GM10248 (cell line): ENCODE results near the gene DOLPP1.
A peak's percentile ranks its signal among the peaks of the same experiment; 100 is the strongest.
"Not testable (repeated sequence)": the region's sequence is repeated elsewhere in the genome, so short reads cannot be mapped to it uniquely, and the experiment has no call there.

Source experiments
- CTCF ChIA-PET: fragments of 300-600 bp; sonication (Branson Sonifier 250); formaldehyde crosslinking; extraction: SDS; loops from one replicate; lab custom pipeline; 2021; ENCODE audit warnings: antibody characterized with exemption; lab: Yijun Ruan, JAX
- POLR2A ChIA-PET: fragments of 350-650 bp; sonication (Branson Sonifier 250); formaldehyde crosslinking; extraction: SDS; loops from one replicate; lab custom pipeline; 2020; ENCODE audit warnings: antibody characterized with exemption; lab: Yijun Ruan, JAX
- DNase-seq: peaks from one replicate; pipeline ENCODE4 v3.0.0; 2012; ENCODE audit errors: extremely low spot score
- CTCF ChIP-seq: IDR thresholded peaks from 2 replicates; pipeline ENCODE4 v1.5.1; 2012; ENCODE audit warnings: mild to moderate bottlenecking, low read depth; ENCODE audit errors: extremely low read depth, missing control alignments, control extremely low read depth

DOLPP1 gene

GRCh38 chr9:129128689-129129088 is 47.8 kb downstream of the DOLPP1 start:
- no peak for TF ChIP-seq CTCF
- CTCF ChIA-PET = interaction anchor here (0.6 to 26.3 kb wide), 5 partner anchors 10 to 496 kb away, joined by 3 to 680 read pairs (median 38); partner anchors contain the start of genes C9orf50, IER5L, NTMT1 and PTPA
- POLR2A ChIA-PET = no interaction called here
- DNase-seq = no peak

DNA sequence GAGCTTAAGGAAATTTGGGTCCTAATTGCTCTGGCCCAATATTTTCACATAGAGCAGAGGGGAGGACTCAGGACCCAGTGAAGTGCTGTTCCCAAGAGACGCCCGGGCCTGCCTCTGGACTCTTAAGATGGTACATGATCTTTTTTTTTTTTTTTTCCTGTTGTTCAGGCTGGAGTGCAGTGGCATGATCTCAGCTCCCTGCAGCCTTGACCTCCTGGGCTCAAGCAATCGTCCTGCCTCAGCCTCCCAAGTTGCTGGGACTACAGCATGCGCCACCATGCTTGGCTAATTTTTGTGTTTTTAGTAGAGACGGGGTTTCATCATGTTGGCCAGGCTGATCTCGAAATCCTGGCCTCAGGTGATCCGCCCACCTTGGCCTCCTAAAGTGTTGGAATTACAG is 49.4 kb downstream of the DOLPP1 start:
- POLR2A ChIA-PET, DNase-seq: not testable (repeated sequence)
- CTCF ChIA-PET = interaction anchor here (0.8 to 26.3 kb wide), 16 partner anchors 9 to 653 kb away, joined by 3 to 680 read pairs (median 17); partner anchors contain the start of genes C9orf50, IER5L, NTMT1 and PTPA

- DNase-seq = no peak
- POLR2A ChIA-PET = no interaction called here
- CTCF ChIA-PET = interaction anchor here (0.9 to 26.3 kb wide), 21 partner anchors 9 to 653 kb away, joined by 3 to 680 read pairs (median 10); partner anchors contain the start of genes C9orf50, IER5L, NTMT1 and PTPA
- TF ChIP-seq CTCF = no peak
Measured at GRCh38 chr9:129130791-129131190, 49.9 kb downstream of the DOLPP1 start.

DNA sequence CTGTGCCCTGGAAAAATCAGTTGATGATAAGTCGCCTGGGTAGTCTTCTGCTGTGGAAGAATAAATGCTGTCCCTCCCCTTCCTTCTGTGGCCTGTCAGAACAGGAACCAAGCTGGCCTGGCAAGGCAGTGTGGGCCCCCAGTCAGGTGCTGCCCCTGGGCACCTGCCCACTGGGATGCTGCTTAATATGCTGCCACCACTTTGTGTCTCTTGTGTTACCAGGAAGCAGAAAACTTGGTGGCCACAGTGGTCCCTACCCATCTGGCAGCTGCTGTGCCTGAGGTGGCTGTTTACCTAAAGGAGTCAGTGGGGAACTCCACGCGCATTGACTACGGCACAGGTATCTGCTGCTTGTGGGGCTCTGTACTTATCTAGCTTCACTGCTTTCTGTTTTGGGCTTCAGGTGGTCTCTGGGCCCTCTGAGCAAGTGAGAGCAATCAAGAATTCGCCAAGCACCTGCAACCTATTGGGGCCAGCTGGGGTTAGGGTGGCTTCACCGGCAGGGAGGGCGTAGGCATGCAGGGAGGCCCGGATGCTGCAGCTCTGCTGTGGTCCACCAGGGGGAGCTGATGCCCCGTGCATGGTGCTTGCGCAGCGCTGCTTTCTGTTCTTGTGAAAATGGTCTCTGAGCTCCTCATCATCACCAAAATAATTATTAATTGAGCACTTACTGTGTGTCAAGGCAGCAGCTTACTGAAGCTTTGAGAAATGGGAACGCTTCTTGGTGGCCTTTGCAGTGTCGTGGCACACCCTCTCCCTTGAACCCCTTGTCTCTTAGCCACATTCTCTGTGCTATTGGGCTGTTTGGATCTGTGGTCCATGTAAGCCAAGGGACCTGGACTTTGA is 50.6 kb downstream of the DOLPP1 start:
- CTCF ChIA-PET = interaction anchor here (0.7 to 26.3 kb wide), 42 partner anchors 8 to 678 kb away, joined by 3 to 680 read pairs (median 4); partner anchors contain the start of genes C9orf50, DOLPP1, IER5L and NTMT1
- peak; percentile 87 for TF ChIP-seq CTCF
- DNase-seq = peak; percentile 88
- POLR2A ChIA-PET = interaction anchor here (0.6 to 1.1 kb wide), 2 partner anchors 10 to 15 kb away, joined by 3 to 4 read pairs; no protein-coding TSS in a partner anchor

GRCh38 chr9:129133082-129133481 is 52.2 kb downstream of the DOLPP1 start:
- ChIA-PET CTCF (interaction anchor here (0.9 to 26.3 kb wide), 8 partner anchors 10 to 491 kb away, joined by 3 to 680 read pairs (median 41); partner anchors contain the start of genes C9orf50, IER5L, NTMT1 and PTPA), POLR2A (no interaction called here)
- no peak for DNase-seq
- no peak for TF ChIP-seq CTCF

DNA sequence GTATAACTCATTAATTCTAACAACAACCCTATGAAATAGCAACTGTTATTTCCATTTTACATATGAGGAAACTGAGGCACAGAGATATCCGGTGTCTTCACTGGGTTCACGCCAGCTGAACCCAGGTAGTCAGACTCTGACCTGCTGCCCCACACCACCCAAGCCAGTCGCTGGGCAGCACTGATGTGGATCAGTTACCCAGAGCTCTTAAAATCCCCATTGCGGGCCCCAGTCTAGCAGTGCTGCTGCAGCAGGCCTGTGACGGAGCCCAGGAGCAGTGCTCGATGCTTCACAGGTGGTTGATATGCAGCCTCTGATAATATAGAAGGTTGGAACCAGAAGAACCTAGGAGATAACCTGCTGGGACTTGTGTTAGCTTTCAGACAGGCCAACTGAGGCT is 54.6 kb downstream of the DOLPP1 start:
- ChIA-PET POLR2A (no interaction called here), CTCF (interaction anchor here (0.8 to 26.3 kb wide), 10 partner anchors 8 to 648 kb away, joined by 3 to 680 read pairs (median 7); partner anchors contain the start of genes C9orf50, IER5L and NTMT1)
- TF ChIP-seq CTCF = no peak
- no peak for DNase-seq
